Measurements from ENCODE around the gene RTP5.
"Not testable (repeated sequence)": the region's sequence is repeated elsewhere in the genome, so short reads cannot be mapped to it uniquely, and the experiment has no call there.

The RTP5 gene

DNA sequence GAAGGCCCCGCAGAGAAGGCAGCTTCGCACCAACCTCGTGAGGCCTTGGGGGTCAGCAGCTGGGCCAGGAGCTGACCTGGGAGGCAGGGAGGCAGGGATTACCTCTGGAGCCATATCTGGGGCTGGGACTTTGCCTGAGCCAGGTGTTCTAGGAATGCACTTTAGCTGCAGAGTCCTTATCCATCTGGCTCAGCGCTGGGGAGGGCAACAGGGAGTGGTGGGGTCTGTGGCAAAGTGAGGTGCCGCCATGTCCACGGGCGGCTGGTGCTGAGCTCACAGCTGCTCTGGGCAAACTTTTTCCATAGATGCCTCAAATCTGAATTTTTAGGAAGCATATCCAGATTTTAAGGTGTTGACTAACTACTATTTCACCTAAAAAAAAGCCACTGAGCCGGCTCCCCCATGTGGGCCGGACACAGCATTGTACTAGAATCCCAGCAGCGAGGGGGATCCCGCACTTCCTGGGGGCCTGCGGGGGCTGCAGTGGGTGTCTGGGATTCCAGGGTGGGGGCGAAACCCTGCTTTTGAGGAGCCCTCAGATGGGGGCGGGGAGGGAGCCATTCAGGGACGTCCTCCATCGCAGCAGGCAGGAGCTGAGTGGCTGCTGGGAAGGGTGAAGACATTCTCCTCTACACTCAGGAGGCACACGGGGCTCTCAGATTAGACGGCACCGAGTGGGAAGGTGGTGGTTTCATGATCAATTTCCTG, 34.6 kb downstream of the RTP5 start:
- no peaks in the 10 kb centered on the region for H3K9me2 ChIP-seq (replicated peaks; ENCODE audit: low read depth, low read length)
- no peak overlapping the region for H3K4me3 ChIP-seq (ENCODE audit: low read length, poor library complexity, severe bottlenecking)
- no peaks in the 10 kb centered on the region for H4K20me1 ChIP-seq (ENCODE audit: insufficient read depth, low read length, poor library complexity, severe bottlenecking)
- TF ChIP-seq EZH2phosphoT487 (IDR thresholded peaks at IDR 0.05; ENCODE audit: borderline replicate concordance): no peak
- TF ChIP-seq, protein P1, sequence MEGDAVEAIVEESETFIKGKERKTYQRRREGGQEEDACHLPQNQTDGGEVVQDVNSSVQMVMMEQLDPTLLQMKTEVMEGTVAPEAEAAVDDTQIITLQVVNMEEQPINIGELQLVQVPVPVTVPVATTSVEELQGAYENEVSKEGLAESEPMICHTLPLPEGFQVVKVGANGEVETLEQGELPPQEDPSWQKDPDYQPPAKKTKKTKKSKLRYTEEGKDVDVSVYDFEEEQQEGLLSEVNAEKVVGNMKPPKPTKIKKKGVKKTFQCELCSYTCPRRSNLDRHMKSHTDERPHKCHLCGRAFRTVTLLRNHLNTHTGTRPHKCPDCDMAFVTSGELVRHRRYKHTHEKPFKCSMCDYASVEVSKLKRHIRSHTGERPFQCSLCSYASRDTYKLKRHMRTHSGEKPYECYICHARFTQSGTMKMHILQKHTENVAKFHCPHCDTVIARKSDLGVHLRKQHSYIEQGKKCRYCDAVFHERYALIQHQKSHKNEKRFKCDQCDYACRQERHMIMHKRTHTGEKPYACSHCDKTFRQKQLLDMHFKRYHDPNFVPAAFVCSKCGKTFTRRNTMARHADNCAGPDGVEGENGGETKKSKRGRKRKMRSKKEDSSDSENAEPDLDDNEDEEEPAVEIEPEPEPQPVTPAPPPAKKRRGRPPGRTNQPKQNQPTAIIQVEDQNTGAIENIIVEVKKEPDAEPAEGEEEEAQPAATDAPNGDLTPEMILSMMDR (conservative IDR thresholded peaks at IDR 0.05; ENCODE audit: low read length): no peak
- no peak overlapping the region for H3K9ac ChIP-seq (ENCODE audit: low read depth, low read length, poor library complexity, severe bottlenecking)
- H3K4me1 ChIP-seq (ENCODE audit: insufficient read depth, low read length, poor library complexity, severe bottlenecking): no peaks in the 10 kb centered on the region
- H3K9me3 ChIP-seq (ENCODE audit: insufficient read depth, low read depth, low read length): no peaks in the 10 kb centered on the region
- H3K79me2 ChIP-seq (ENCODE audit: insufficient read depth, low read length): no peaks in the 10 kb centered on the region
- no peak overlapping the region for H2AFZ ChIP-seq (ENCODE audit: low read length)
- no peaks in the 10 kb centered on the region for H3K27me3 ChIP-seq (ENCODE audit: insufficient read depth, low read length, poor library complexity, severe bottlenecking)
- H3K4me2 ChIP-seq (ENCODE audit: low read depth, low read length, poor library complexity, severe bottlenecking): no peak overlapping the region
- H3F3A ChIP-seq (ENCODE audit: low read depth): no peaks in the 10 kb centered on the region
- H3K36me3 ChIP-seq (ENCODE audit: insufficient read depth, low read length): no peaks in the 10 kb centered on the region

DNA sequence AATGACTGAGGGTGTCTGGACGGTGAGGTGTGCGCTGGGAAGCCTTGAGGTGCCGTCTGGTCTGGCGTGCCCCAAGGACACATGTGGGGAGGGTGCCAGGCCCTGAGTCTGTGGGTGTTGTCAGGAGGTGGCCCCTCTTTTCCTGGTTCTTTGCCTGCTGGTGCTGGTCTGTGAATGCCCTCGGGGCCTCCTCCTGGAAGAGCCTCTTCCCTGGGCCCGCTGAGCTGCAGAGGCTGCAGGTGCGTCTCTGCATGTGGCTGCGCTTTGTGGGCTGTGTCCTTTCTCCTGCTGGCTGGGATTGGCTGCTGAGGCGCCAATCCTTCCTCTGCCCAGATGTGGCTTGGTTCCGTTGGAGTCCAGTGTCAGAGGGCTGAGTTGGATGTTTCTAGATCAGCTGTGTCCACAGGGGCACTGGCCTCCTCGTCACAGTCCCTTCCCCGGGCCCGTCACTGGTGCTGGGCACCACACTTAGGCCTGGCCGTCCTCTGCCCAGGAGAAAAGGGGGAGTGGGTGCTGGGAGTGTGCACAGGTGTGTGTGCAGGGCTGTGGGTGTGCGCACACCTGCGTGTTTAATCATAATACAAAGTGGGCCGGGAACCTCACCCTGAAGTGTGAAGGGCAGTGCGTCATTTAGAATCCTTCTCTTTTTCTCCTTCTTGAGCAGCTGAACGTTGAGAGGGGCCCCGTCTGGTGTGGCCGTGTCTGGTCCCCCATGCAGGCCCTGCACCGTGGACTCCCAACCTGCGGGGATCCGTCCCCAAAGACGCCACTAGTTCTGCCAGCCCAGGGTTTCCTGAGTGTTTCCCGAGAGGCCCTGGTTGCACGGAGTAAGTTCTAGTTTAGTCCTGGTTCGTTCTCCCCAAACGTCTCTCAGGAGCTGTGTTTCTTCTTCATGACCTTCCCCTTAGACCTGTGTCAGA, 35.5 kb downstream of the RTP5 start:
- Histone ChIP-seq H3K9ac (ENCODE audit: low read depth, low read length, poor library complexity, severe bottlenecking) (no peak overlapping the region), H4K20me1 (ENCODE audit: insufficient read depth, low read length, poor library complexity, severe bottlenecking) (no peaks in the 10 kb centered on the region), H3K27me3 (ENCODE audit: insufficient read depth, low read length, poor library complexity, severe bottlenecking) (no peaks in the 10 kb centered on the region), H3F3A (ENCODE audit: low read depth) (no peaks in the 10 kb centered on the region), H3K4me1 (ENCODE audit: insufficient read depth, low read length, poor library complexity, severe bottlenecking) (no peaks in the 10 kb centered on the region), H3K9me3 (ENCODE audit: insufficient read depth, low read depth, low read length) (no peaks in the 10 kb centered on the region), H3K36me3 (ENCODE audit: insufficient read depth, low read length) (no peaks in the 10 kb centered on the region), H3K4me3 (ENCODE audit: low read length, poor library complexity, severe bottlenecking) (no peak overlapping the region), H3K79me2 (ENCODE audit: insufficient read depth, low read length) (no peaks in the 10 kb centered on the region), H3K4me2 (ENCODE audit: low read depth, low read length, poor library complexity, severe bottlenecking) (no peak overlapping the region), H3K9me2 (replicated peaks; ENCODE audit: low read depth, low read length) (no peaks in the 10 kb centered on the region), H2AFZ (ENCODE audit: low read length) (no peak overlapping the region)
- TF ChIP-seq EZH2phosphoT487 (IDR thresholded peaks at IDR 0.05; ENCODE audit: borderline replicate concordance): no peak
- TF ChIP-seq, protein P1 (conservative IDR thresholded peaks at IDR 0.05; ENCODE audit: low read length): no peak

DNA sequence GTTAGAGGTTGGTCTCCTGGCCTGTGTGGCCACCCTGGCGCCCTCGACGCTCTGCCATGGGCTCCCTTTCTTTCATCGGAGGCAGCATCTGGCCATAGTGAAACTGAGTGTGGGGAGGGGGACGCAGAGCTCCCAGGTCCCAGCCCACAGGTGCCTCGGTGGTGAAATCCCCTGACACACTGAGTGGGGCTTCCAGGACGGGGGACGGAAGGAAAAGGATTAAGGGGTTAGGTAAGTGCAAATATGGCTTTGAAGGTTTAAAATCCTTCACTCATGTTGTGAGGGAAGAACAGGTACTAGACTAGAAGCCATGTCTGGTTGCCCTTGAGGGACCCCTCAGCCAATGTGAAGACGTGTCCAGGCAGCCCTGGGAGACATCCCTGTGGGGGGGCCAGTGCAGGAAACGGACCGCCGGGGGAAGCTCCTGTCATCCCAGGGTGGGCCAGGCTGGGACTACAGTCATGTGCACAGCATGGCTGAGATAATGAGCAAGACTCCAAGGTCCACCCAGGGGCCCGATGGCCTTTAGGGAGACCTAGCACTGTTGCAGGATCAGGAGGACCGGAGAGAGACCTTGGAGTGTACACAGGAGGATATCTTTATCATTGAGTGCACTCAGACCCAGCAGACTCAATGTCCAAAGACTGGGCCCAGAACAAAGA, 36.3 kb downstream of the RTP5 start:
- Histone ChIP-seq H3K79me2 (ENCODE audit: insufficient read depth, low read length) (no peaks in the 10 kb centered on the region), H3F3A (ENCODE audit: low read depth) (no peaks in the 10 kb centered on the region), H3K9me2 (replicated peaks; ENCODE audit: low read depth, low read length) (no peaks in the 10 kb centered on the region), H3K9me3 (ENCODE audit: insufficient read depth, low read depth, low read length) (no peaks in the 10 kb centered on the region), H3K27me3 (ENCODE audit: insufficient read depth, low read length, poor library complexity, severe bottlenecking) (no peaks in the 10 kb centered on the region), H3K9ac (ENCODE audit: low read depth, low read length, poor library complexity, severe bottlenecking) (no peak overlapping the region), H3K4me3 (ENCODE audit: low read length, poor library complexity, severe bottlenecking) (no peak overlapping the region), H3K36me3 (ENCODE audit: insufficient read depth, low read length) (no peaks in the 10 kb centered on the region), H3K4me2 (ENCODE audit: low read depth, low read length, poor library complexity, severe bottlenecking) (no peak overlapping the region), H4K20me1 (ENCODE audit: insufficient read depth, low read length, poor library complexity, severe bottlenecking) (no peaks in the 10 kb centered on the region), H2AFZ (ENCODE audit: low read length) (no peak overlapping the region), H3K4me1 (ENCODE audit: insufficient read depth, low read length, poor library complexity, severe bottlenecking) (no peaks in the 10 kb centered on the region)
- no peak for TF ChIP-seq EZH2phosphoT487 (IDR thresholded peaks at IDR 0.05; ENCODE audit: borderline replicate concordance)
- TF ChIP-seq, protein P1 (conservative IDR thresholded peaks at IDR 0.05; ENCODE audit: low read length): no peak

DNA sequence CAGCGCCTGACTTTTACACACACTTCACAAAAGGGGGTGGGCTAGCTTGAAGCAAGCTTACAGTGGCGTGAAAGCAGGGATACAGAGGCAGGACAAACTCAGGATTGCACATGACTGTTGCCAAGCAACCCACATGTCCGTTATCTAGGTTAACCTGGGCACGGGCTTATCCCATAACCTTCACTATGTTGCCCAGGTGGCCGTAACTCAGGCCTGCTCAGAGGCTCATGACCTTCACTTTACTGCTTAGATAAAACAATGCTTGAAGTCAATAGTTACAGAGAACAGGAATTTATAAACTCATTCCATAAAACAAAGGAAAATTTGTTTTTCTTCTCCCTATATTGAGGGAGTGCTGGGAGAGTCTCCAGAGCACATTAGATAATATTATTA, 36.8 kb downstream of the RTP5 start:
- H3K36me3 ChIP-seq (ENCODE audit: insufficient read depth, low read length); H3K79me2 ChIP-seq (ENCODE audit: insufficient read depth, low read length); H3K9me3 ChIP-seq (ENCODE audit: insufficient read depth, low read depth, low read length); H4K20me1 ChIP-seq (ENCODE audit: insufficient read depth, low read length, poor library complexity, severe bottlenecking); H3K4me3 ChIP-seq (ENCODE audit: low read length, poor library complexity, severe bottlenecking); H3K4me2 ChIP-seq (ENCODE audit: low read depth, low read length, poor library complexity, severe bottlenecking); H3K9me2 ChIP-seq (replicated peaks; ENCODE audit: low read depth, low read length); H3K27me3 ChIP-seq (ENCODE audit: insufficient read depth, low read length, poor library complexity, severe bottlenecking); H3K9ac ChIP-seq (ENCODE audit: low read depth, low read length, poor library complexity, severe bottlenecking); H3F3A ChIP-seq (ENCODE audit: low read depth); H2AFZ ChIP-seq (ENCODE audit: low read length); H3K4me1 ChIP-seq (ENCODE audit: insufficient read depth, low read length, poor library complexity, severe bottlenecking): not testable (repeated sequence)

All from Loucy (cell line).